IMR-90 (cell line): ENCODE results near the gene TEPSIN. TPM values are rescaled to one million over a fixed set of nuclear protein-coding genes. Genes with fewer than 3 reads are reported as not detected.

ENCODE experiments used
- ATAC-seq: fragments of 200-7000 bp; cut with Tn5 transposase; 2 replicates; pipeline ENCODE4 v1.9.1; 2020; ENCODE audit warnings: low read depth, mild to moderate bottlenecking, moderate library complexity
- BruUV-seq: library from RNA; stranded (reverse); fragments of 400-500 nt; replicated peaks from 2 replicates; lab custom pipeline; 2021; lab: Mats Ljungman, UMichigan
- CTCF ChIA-PET: fragments of 300-600 bp; formaldehyde crosslinking; extraction: SDS; loops from one replicate; lab custom pipeline; 2021; ENCODE audit warnings: antibody characterized with exemption; lab: Yijun Ruan, JAX
- POLR2A ChIA-PET: fragments of 300-600 bp; sonication (Branson Sonifier 250); formaldehyde crosslinking; loops from one replicate; lab custom pipeline; 2022; ENCODE audit warnings: antibody characterized with exemption; ENCODE audit not compliant: unreplicated experiment; lab: Charles Lee
- DNase-seq: peaks from one replicate; pipeline ENCODE4 v3.0.0; 2013
- H2AFZ ChIP-seq: replicated peaks from 2 replicates; pipeline ENCODE3; 2013; ENCODE audit warnings: low read length, mild to moderate bottlenecking; ENCODE audit not compliant: poor library complexity
- H2AK5ac ChIP-seq: 2 replicates; pipeline ENCODE4 v1.6.1; 2013; ENCODE audit warnings: low read depth, low read length, inconsistent platforms
- H2AK9ac ChIP-seq: replicated peaks from 2 replicates; pipeline ENCODE3; 2013; ENCODE audit warnings: mild to moderate bottlenecking, low read depth, low read length, moderate library complexity; ENCODE audit not compliant: poor library complexity
- H2BK120ac ChIP-seq: 2 replicates; pipeline ENCODE4 v1.6.1; 2013; ENCODE audit warnings: low read depth, low read length, inconsistent platforms
- H2BK15ac ChIP-seq: 3 replicates; pipeline ENCODE4 v1.6.1; 2013; ENCODE audit warnings: low read depth, low read length, inconsistent platforms
- H2BK20ac ChIP-seq: 2 replicates; pipeline ENCODE4 v1.6.1; 2013; ENCODE audit warnings: low read depth, mild to moderate bottlenecking, inconsistent platforms, low read length, moderate library complexity
- H2BK5ac ChIP-seq: 2 replicates; pipeline ENCODE4 v1.6.1; 2013; ENCODE audit warnings: mild to moderate bottlenecking, low read depth, low read length, inconsistent platforms; ENCODE audit not compliant: poor library complexity, severe bottlenecking
- H3K14ac ChIP-seq: replicated peaks from 2 replicates; pipeline ENCODE4 v1.6.1; 2013; ENCODE audit warnings: low read depth, low read length, inconsistent platforms
- H3K18ac ChIP-seq: 2 replicates; pipeline ENCODE4 v1.6.1; 2013; ENCODE audit warnings: low read depth, low read length, control low read depth
- H3K23ac ChIP-seq: 2 replicates; pipeline ENCODE4 v1.6.1; 2013; ENCODE audit warnings: low read depth, low read length, inconsistent platforms
- H3K27ac ChIP-seq: 2 replicates; pipeline ENCODE4 v1.5.1; 2013; ENCODE audit warnings: mild to moderate bottlenecking, control low read depth, low read length; ENCODE audit not compliant: insufficient read depth
- H3K27me3 ChIP-seq: 2 replicates; pipeline ENCODE4 v1.6.1; 2013; ENCODE audit warnings: low read length; ENCODE audit not compliant: control insufficient read depth, insufficient read depth
- H3K36me3 ChIP-seq: 2 replicates; pipeline ENCODE4 v1.6.1; 2013; ENCODE audit warnings: low read length, mixed read lengths; ENCODE audit not compliant: control insufficient read depth, insufficient read depth
- H3K4ac ChIP-seq: 2 replicates; pipeline ENCODE4 v1.6.1; 2013; ENCODE audit warnings: low read depth, low read length, inconsistent platforms
- H3K4me1 ChIP-seq: 2 replicates; pipeline ENCODE4 v1.6.1; 2013; ENCODE audit warnings: low read length, mixed read lengths; ENCODE audit not compliant: control insufficient read depth, insufficient read depth
- H3K4me2 ChIP-seq: 2 replicates; pipeline ENCODE4 v1.6.1; 2013; ENCODE audit warnings: low read depth, mild to moderate bottlenecking, control low read depth, low read length, moderate library complexity
- H3K4me3 ChIP-seq: 2 replicates; pipeline ENCODE4 v1.5.1; 2013; ENCODE audit warnings: low read depth, mild to moderate bottlenecking, control low read depth, low read length, moderate library complexity; ENCODE audit not compliant: insufficient read depth
- H3K56ac ChIP-seq: 2 replicates; pipeline ENCODE4 v1.6.1; 2013; ENCODE audit warnings: low read length, inconsistent platforms; ENCODE audit not compliant: insufficient read depth; ENCODE audit errors: extremely low read depth
- H3K79me1 ChIP-seq, 2 experiments: 2 replicates each; pipeline ENCODE4 v1.6.1; 2013; ENCODE audit warnings: low read length in 2 of 2, inconsistent platforms in 1 of 2, low read depth in 1 of 2
- H3K9ac ChIP-seq: 2 replicates; pipeline ENCODE4 v1.6.1; 2013; ENCODE audit warnings: low read depth, low read length, control low read depth
- H3K9me1 ChIP-seq: 2 replicates; pipeline ENCODE4 v1.6.1; 2013; ENCODE audit warnings: low read length, inconsistent platforms; ENCODE audit not compliant: insufficient read depth
- H3K9me3 ChIP-seq: 2 replicates; pipeline ENCODE4 v1.6.1; 2013; ENCODE audit warnings: low read length; ENCODE audit not compliant: control insufficient read depth, insufficient read depth
- H4K20me1 ChIP-seq: 2 replicates; pipeline ENCODE4 v1.6.1; 2013; ENCODE audit warnings: low read length, inconsistent platforms; ENCODE audit not compliant: insufficient read depth
- H4K5ac ChIP-seq: 2 replicates; pipeline ENCODE4 v1.6.1; 2013; ENCODE audit warnings: mild to moderate bottlenecking, low read depth, low read length, control low read depth
- H4K8ac ChIP-seq, 2 experiments: 2 replicates each; pipeline ENCODE4 v1.6.1; 2013; ENCODE audit warnings: low read depth in 2 of 2, low read length in 2 of 2, control low read depth in 1 of 2, inconsistent platforms in 1 of 2
- H4K91ac ChIP-seq: 2 replicates; pipeline ENCODE4 v1.6.1; 2013; ENCODE audit warnings: low read depth, low read length, inconsistent platforms; ENCODE audit not compliant: insufficient read depth
- RFX5 ChIP-seq: IDR thresholded peaks from 2 replicates; pipeline ENCODE4 v1.8.0; 2012; ENCODE audit warnings: low read depth, mild to moderate bottlenecking, low read length, moderate library complexity
- USF2 ChIP-seq: fragments of 150-350 bp; IDR thresholded peaks from 2 replicates; pipeline ENCODE4 v1.6.1; 2017; ENCODE audit warnings: mild to moderate bottlenecking, antibody characterized with exemption, low read length, low read depth
- WGBS, 2 experiments: methylation state at CpG; one replicate each; pipeline versions ENCODE4 v1.1.5 to v1.1.7; 2013; ENCODE audit warnings: missing lambda C conversion rate in 2 of 2; ENCODE audit not compliant: insufficient read length in 1 of 2; ENCODE audit errors: extremely low coverage in 2 of 2; 5-methylcytosine and 5-hydroxymethylcytosine counted together
- dilution Hi-C: fragments of 300-500 bp; cut with HindIII; formaldehyde crosslinking; loops from one replicate; pipeline ENCODE4 v1.14.3; 2018; ENCODE audit warnings: low sequenced_read_pairs; ENCODE audit not compliant: unreplicated experiment
- in situ Hi-C: fragments of 300-500 bp; cut with MboI; formaldehyde crosslinking; loops from 3 replicates; pipeline ENCODE4 v1.14.3; 2019; ENCODE audit warnings: low sequenced_read_pairs, inconsistent platforms, mixed read lengths
- intact Hi-C: fragments of 100-400 bp; cut with micrococcal nuclease; formaldehyde crosslinking; loops from 2 replicates; pipeline ENCODE4 v1.10.0; 2022
- polyA plus RNA-seq, 3 experiments: library from polyadenylated mRNA; depleted of rRNA; stranded (reverse); fragments of >200 nt; gene quantifications; 2 replicates each; pipeline ENCODE4 v1.2.3, GENCODE V29; 2012; ENCODE audit warnings: low replicate concordance in 1 of 3
- total RNA-seq: library from RNA; depleted of rRNA; stranded (reverse); fragments of >200 nt; gene quantifications from 2 replicates; pipeline ENCODE4 v1.2.3, GENCODE V29; 2012

Gene TEPSIN
- total and polyA plus RNA-seq, 2 of the 4 experiments (the other 2 are of a cell fraction), result 3.2 to 28.1 TPM

DNA sequence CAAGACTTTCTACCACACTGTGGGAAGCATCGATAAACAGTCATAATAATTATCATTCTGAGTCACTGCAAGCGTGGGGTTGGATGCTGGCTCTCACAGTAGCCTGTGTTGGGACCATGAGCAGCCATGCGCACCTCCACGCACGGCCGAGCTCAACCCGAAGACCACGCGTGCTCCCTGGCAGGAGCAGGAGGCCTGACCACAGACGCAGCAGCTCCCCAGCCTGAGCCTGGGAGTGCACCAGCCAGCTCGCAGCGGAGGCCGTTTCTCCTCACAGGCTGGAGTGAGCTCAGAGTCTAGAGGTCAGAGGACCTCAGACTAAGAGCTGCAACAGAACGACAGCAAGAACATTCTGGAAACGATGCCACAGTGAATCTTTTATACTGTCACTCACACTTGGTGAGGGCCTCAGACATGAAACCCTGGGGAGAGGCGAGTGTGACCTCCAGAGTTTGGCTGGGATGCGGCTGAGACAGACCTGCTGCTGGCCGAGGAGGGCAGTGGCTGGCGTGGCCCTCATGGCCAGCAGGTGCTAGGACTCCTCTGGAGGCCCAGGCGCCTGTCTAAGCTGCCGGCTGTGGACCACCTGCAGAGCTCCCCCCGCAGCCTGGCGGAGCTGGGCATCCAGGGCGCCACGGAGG, 6.3 kb upstream of the TEPSIN start:
- Histone ChIP-seq H3K79me1 (peaks cover 11 to 45% of the 10 kb centered on the region in 2 experiments; a peak in 3 of 4 replicates), H2BK120ac (no peak overlapping the region), H3K9me1 (peaks cover 5% of the 10 kb centered on the region; the same call in 1 of the 2 replicates), H2AFZ (peak overlapping the region; percentile 21), H2AK9ac (peak overlapping the region; percentile 82), H4K5ac (no peak overlapping the region), H2BK5ac (no peak overlapping the region), H3K23ac (no peak overlapping the region), H2AK5ac (no peak overlapping the region), H3K9me3 (no peaks in the 10 kb centered on the region), H4K20me1 (peaks cover 25% of the 10 kb centered on the region), H2BK20ac (no peak overlapping the region), H4K8ac (no peak overlapping the region), H3K18ac (no peak overlapping the region), H3K14ac (no peak overlapping the region), H4K91ac (no peak overlapping the region), H3K9ac (no peak overlapping the region), H3K27ac (no peak overlapping the region), H3K4me2 (no peak overlapping the region), H3K4ac (no peak overlapping the region), H2BK15ac (no peak overlapping the region), H3K56ac (no peak overlapping the region), H3K4me1 (peaks cover 8% of the 10 kb centered on the region), H3K36me3 (peaks cover 14% of the 10 kb centered on the region), H3K27me3 (no peaks in the 10 kb centered on the region), H3K4me3 (no peak overlapping the region)
- ChIA-PET CTCF (no interaction called here), POLR2A (no interaction called here)
- intact Hi-C loops, result no loop called here
- no peak for TF ChIP-seq USF2
- TF ChIP-seq RFX5, result no peak
- WGBS, 2 experiments, result 78% methylated on average over 16 of the region's 25 CpGs; no CpG with 5 or more reads in 1 of the 2 experiments
- DNase-seq (peak; percentile 47), ATAC-seq (peak; percentile 53)
- dilution Hi-C loops, result no loop called here
- BruUV-seq, result no TSS peak
- in situ Hi-C loops, result no loop called here
